Mesothelial cell of epicardium (in vitro differentiated cells): Measurements from ENCODE around the gene RRAGD. TPM values are rescaled to one million over a fixed set of nuclear protein-coding genes. Genes with fewer than 3 reads are reported as not detected.

Experiments
- DNase-seq, 2 experiments: peaks; one replicate each; pipeline ENCODE4 v3.0.0; 2021; ENCODE audit warnings: low spot score in 2 of 2; ENCODE audit not compliant: unreplicated experiment in 2 of 2
- H3K27ac Mint-ChIP-seq: 2 replicates; pipeline ENCODE4 v1.8.0; 2021; ENCODE audit warnings: mixed read lengths
- H3K27me3 Mint-ChIP-seq: 2 replicates; pipeline ENCODE4 v1.8.0; 2021; ENCODE audit warnings: low read depth, mixed read lengths
- H3K36me3 Mint-ChIP-seq: 2 replicates; pipeline ENCODE4 v1.8.0; 2021; ENCODE audit warnings: mixed read lengths
- H3K4me1 Mint-ChIP-seq: 2 replicates; pipeline ENCODE4 v1.8.0; 2021; ENCODE audit warnings: mixed read lengths
- H3K4me3 Mint-ChIP-seq: 2 replicates; pipeline ENCODE4 v1.8.0; 2021; ENCODE audit warnings: mild to moderate bottlenecking, moderate library complexity, mixed read lengths
- H3K9me3 Mint-ChIP-seq: 2 replicates; pipeline ENCODE4 v1.8.0; 2021; ENCODE audit warnings: mixed read lengths
- CTCF ChIP-seq: fragments of 200-600 bp; sonication (generic); IDR thresholded peaks from one replicate; pipeline ENCODE4 v1.5.0; 2021; ENCODE audit warnings: antibody characterized with exemption; ENCODE audit not compliant: unreplicated experiment
- total RNA-seq: library from RNA; stranded (reverse); gene quantifications from 3 replicates; pipeline ENCODE4 v1.2.1, GENCODE V29; 2021

Gene RRAGD
- total RNA-seq, 1 donor from 2014 or later = 6.9 TPM

GRCh38 chr6:89352278-89353117, 59.6 kb downstream of the RRAGD start, which contains the start of gene UBE2J1:
Gene UBE2J1 (minus strand): TSS chr6:89352722. CDS start chr6:89352569, 153 bp downstream.
- H3K36me3 Mint-ChIP-seq = peaks cover 2% of the 10 kb centered on the region
- no peak for TF ChIP-seq CTCF
- peak within 1 kb of the TSS; percentile 95 for H3K4me3 Mint-ChIP-seq
- no peaks in the 10 kb centered on the region for H3K27me3 Mint-ChIP-seq
- H3K9me3 Mint-ChIP-seq = no peaks in the 10 kb centered on the region
- peaks cover 49% of the 10 kb centered on the region for H3K4me1 Mint-ChIP-seq
- peak; percentile 60 to 83 for DNase-seq
- peak within 1 kb of the TSS; percentile 99 for H3K27ac Mint-ChIP-seq

GRCh38 chr6:89351671-89352277, 60.3 kb downstream of the RRAGD start:
- no peaks in the 10 kb centered on the region for H3K9me3 Mint-ChIP-seq
- peaks cover 2% of the 10 kb centered on the region for H3K36me3 Mint-ChIP-seq
- DNase-seq = no peak
- H3K4me1 Mint-ChIP-seq = peaks cover 52% of the 10 kb centered on the region
- H3K27ac Mint-ChIP-seq = peak overlapping the region; percentile 99
- H3K27me3 Mint-ChIP-seq = no peaks in the 10 kb centered on the region
- H3K4me3 Mint-ChIP-seq = peak overlapping the region; percentile 95
- TF ChIP-seq CTCF = no peak

GRCh38 chr6:89350281-89350966, 61.6 kb downstream of the RRAGD start:
- Mint-ChIP-seq H3K27ac (peak overlapping the region; percentile 99), H3K27me3 (no peaks in the 10 kb centered on the region), H3K9me3 (no peaks in the 10 kb centered on the region), H3K36me3 (peaks cover 2% of the 10 kb centered on the region), H3K4me3 (peak overlapping the region; percentile 95), H3K4me1 (peaks cover 60% of the 10 kb centered on the region)
- no peak for TF ChIP-seq CTCF
- no peak for DNase-seq

GRCh38 chr6:89348372-89348771, 63.7 kb downstream of the RRAGD start:
- Mint-ChIP-seq H3K27me3 (no peaks in the 10 kb centered on the region), H3K4me1 (peaks cover 54% of the 10 kb centered on the region), H3K36me3 (peaks cover 2% of the 10 kb centered on the region), H3K4me3 (no peak overlapping the region), H3K9me3 (no peaks in the 10 kb centered on the region), H3K27ac (peak overlapping the region; percentile 99)
- DNase-seq = no peak
- TF ChIP-seq CTCF = no peak

GRCh38 chr6:89347825-89348224, 64.2 kb downstream of the RRAGD start:
- TF ChIP-seq CTCF = no peak
- DNase-seq = no peak
- Mint-ChIP-seq H3K9me3 (no peaks in the 10 kb centered on the region), H3K27ac (peak overlapping the region; percentile 99), H3K4me1 (peaks cover 53% of the 10 kb centered on the region), H3K36me3 (peaks cover 3% of the 10 kb centered on the region), H3K4me3 (no peak overlapping the region), H3K27me3 (no peaks in the 10 kb centered on the region)
